ENCODE data around the gene PRAC1. TPM values are rescaled to one million over a fixed set of nuclear protein-coding genes. Genes with fewer than 3 reads are reported as not detected.
"Not testable (repeated sequence)": the region's sequence is repeated elsewhere in the genome, so short reads cannot be mapped to it uniquely, and the experiment has no call there.

Gene PRAC1
- total RNA-seq, 1 donor from 2014 or later = not detected

GRCh38 chr17:48719642-48720265, 2.6 kb downstream of the PRAC1 start:
- no peak for DNase-seq (ENCODE audit: low spot score)
- Mint-ChIP-seq H3K4me1 (ENCODE audit: low read depth) (peaks cover 13% of the 10 kb centered on the region), H3K27ac (no peak overlapping the region), H3K9me3 (no peaks in the 10 kb centered on the region), H3K27me3 (ENCODE audit: low read depth) (peaks cover 82% of the 10 kb centered on the region), H3K4me3 (ENCODE audit: low read depth) (no peak overlapping the region), H3K36me3 (ENCODE audit: low read depth) (no peaks in the 10 kb centered on the region)
- intact Hi-C loops (cut with micrococcal nuclease) = loop anchor here (5.0 kb wide), 3 partner anchors 278 to 1248 kb away; partner anchors contain the start of genes DLX4, IGF2BP1 and NGFR

GRCh38 chr17:48718761-48719641, 3.3 kb downstream of the PRAC1 start:
- no peaks in the 10 kb centered on the region for H3K9me3 Mint-ChIP-seq
- intact Hi-C loops (cut with micrococcal nuclease) = loop anchor here (5.0 kb wide), 1 partner anchor 278 kb away; the partner anchor contains the start of gene IGF2BP1
- DNase-seq (ENCODE audit: low spot score) = no peak
- no peak overlapping the region for H3K4me3 Mint-ChIP-seq (ENCODE audit: low read depth)
- peaks cover 82% of the 10 kb centered on the region for H3K27me3 Mint-ChIP-seq (ENCODE audit: low read depth)
- H3K36me3 Mint-ChIP-seq (ENCODE audit: low read depth) = no peaks in the 10 kb centered on the region
- H3K27ac Mint-ChIP-seq = no peak overlapping the region
- peaks cover 9% of the 10 kb centered on the region for H3K4me1 Mint-ChIP-seq (ENCODE audit: low read depth)

DNA sequence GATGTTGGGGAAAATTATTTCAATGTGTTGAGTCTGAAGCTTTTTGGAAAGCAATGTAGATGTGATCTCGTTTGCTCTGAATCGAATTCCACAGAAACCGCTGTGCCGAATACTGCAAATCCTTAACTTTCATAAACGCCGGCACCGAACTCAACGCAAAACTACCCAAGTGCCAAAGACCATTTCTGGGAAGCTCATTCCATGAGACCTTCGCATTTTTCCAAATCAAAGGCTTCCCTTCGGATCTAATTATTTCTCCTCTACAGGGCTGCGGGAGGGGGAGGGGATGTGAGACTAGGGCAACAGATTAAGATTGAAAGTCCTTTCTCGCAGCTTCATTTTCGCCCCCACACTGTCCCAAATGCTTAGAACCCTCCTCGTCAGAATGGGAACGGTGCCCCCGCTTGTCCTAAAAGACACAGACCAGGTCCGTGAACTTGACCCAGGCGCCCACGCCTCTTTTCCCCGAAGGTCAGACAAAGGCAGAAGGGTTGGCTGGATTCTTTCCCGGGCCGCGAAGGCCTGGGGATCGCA, 4.0 kb downstream of the PRAC1 start:
- intact Hi-C loops (cut with micrococcal nuclease) = loop anchor here (5.0 kb wide), 1 partner anchor 279 kb away; the partner anchor contains the start of gene IGF2BP1
- Mint-ChIP-seq H3K36me3 (ENCODE audit: low read depth) (no peaks in the 10 kb centered on the region), H3K27me3 (ENCODE audit: low read depth) (peaks cover 80% of the 10 kb centered on the region), H3K4me1 (ENCODE audit: low read depth) (peaks cover 5% of the 10 kb centered on the region), H3K27ac (no peak overlapping the region), H3K9me3 (no peaks in the 10 kb centered on the region), H3K4me3 (ENCODE audit: low read depth) (no peak overlapping the region)
- DNase-seq (ENCODE audit: low spot score) = no peak

- Mint-ChIP-seq H3K36me3 (ENCODE audit: low read depth) (no peaks in the 10 kb centered on the region), H3K27ac (no peak overlapping the region), H3K9me3 (no peaks in the 10 kb centered on the region), H3K4me3 (ENCODE audit: low read depth) (no peak overlapping the region), H3K27me3 (ENCODE audit: low read depth) (peaks cover 76% of the 10 kb centered on the region), H3K4me1 (ENCODE audit: low read depth) (peaks cover 5% of the 10 kb centered on the region)
- DNase-seq (ENCODE audit: low spot score) = no peak
- intact Hi-C loops (cut with micrococcal nuclease) = loop anchor here (5.0 kb wide), 1 partner anchor 280 kb away; the partner anchor contains the start of gene IGF2BP1
These were observed 4.7 kb downstream of the PRAC1 start for GRCh38 chr17:48717367-48718226.

- H3K9me3 Mint-ChIP-seq; H3K4me3 Mint-ChIP-seq (ENCODE audit: low read depth); H3K4me1 Mint-ChIP-seq (ENCODE audit: low read depth); DNase-seq (ENCODE audit: low spot score); H3K27ac Mint-ChIP-seq; H3K36me3 Mint-ChIP-seq (ENCODE audit: low read depth): not testable (repeated sequence)
- intact Hi-C loops (cut with micrococcal nuclease) = loop anchor here (5.0 kb wide), 1 partner anchor 281 kb away; the partner anchor contains the start of gene IGF2BP1
- peaks cover 72% of the 10 kb centered on the region for H3K27me3 Mint-ChIP-seq (ENCODE audit: low read depth)
These were observed 5.8 kb downstream of the PRAC1 start for GRCh38 chr17:48716549-48716948.

DNA sequence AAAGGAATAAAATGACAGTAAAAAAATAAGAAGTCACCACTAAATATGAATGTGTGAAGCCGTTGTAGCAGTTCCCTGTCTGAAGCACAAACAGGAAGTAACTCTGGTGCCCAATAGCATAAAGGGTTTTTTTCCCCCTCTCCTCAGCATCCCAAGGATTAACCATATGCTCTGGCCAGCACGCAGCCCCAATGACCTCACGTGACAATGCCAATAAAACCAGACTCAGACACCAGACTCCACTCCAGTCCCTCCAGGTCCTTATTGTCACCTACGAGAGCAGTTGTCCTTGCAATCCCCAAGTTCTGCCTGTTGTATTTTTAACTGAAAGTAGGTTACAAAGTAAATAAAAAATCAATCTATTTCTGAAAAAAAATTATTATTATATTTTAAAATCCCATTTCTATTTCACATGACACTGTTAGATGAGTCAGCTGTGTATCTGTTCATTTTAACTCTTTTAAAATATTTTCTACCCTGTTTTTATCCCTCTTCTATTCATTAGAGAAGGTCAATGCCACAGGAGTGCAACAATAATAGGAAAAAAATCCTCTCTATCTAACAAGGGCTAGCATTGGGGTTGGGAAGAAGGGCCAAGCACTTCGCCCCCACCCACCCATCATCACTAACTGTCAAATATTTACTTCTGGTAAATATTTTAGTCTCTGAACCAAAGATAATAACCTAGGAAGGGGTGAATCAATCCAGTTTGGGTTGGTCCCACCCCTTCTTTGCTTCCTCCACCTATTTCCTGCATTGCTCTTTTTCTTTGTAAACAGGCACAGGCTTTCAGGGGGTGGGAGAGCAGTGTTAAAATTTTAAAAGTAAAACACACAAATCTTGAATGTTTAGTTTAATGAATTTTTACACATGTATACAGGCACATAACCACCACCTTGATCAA, 6.6 kb downstream of the PRAC1 start:
- peaks cover 5% of the 10 kb centered on the region for H3K4me1 Mint-ChIP-seq (ENCODE audit: low read depth)
- DNase-seq (ENCODE audit: low spot score) = no peak
- no peaks in the 10 kb centered on the region for H3K36me3 Mint-ChIP-seq (ENCODE audit: low read depth)
- H3K27ac Mint-ChIP-seq = no peak overlapping the region
- peaks cover 72% of the 10 kb centered on the region for H3K27me3 Mint-ChIP-seq (ENCODE audit: low read depth)
- no peaks in the 10 kb centered on the region for H3K9me3 Mint-ChIP-seq
- no peak overlapping the region for H3K4me3 Mint-ChIP-seq (ENCODE audit: low read depth)
- intact Hi-C loops (cut with micrococcal nuclease) = loop anchor here (5.0 kb wide), 1 partner anchor 282 kb away; the partner anchor contains the start of gene IGF2BP1

GRCh38 chr17:48711128-48711527, 11.2 kb downstream of the PRAC1 start:
- Mint-ChIP-seq H3K4me3 (ENCODE audit: low read depth) (no peak overlapping the region), H3K36me3 (ENCODE audit: low read depth) (no peaks in the 10 kb centered on the region), H3K27me3 (ENCODE audit: low read depth) (peaks cover 57% of the 10 kb centered on the region), H3K27ac (no peak overlapping the region), H3K4me1 (ENCODE audit: low read depth) (no peaks in the 10 kb centered on the region), H3K9me3 (no peaks in the 10 kb centered on the region)
- no peak for DNase-seq (ENCODE audit: low spot score)
- intact Hi-C loops (cut with micrococcal nuclease) = no loop called here

- H3K9me3 Mint-ChIP-seq = no peaks in the 10 kb centered on the region
- no peaks in the 10 kb centered on the region for H3K36me3 Mint-ChIP-seq (ENCODE audit: low read depth)
- intact Hi-C loops (cut with micrococcal nuclease) = no loop called here
- H3K4me3 Mint-ChIP-seq (ENCODE audit: low read depth) = no peak overlapping the region
- H3K27me3 Mint-ChIP-seq (ENCODE audit: low read depth) = peaks cover 64% of the 10 kb centered on the region
- H3K4me1 Mint-ChIP-seq (ENCODE audit: low read depth) = no peaks in the 10 kb centered on the region
- no peak for DNase-seq (ENCODE audit: low spot score)
- H3K27ac Mint-ChIP-seq = no peak overlapping the region
These were observed 17.7 kb downstream of the PRAC1 start for GRCh38 chr17:48704361-48705248.

- peaks cover 54% of the 10 kb centered on the region for H3K27me3 Mint-ChIP-seq (ENCODE audit: low read depth)
- no peaks in the 10 kb centered on the region for H3K9me3 Mint-ChIP-seq
- intact Hi-C loops (cut with micrococcal nuclease) = no loop called here
- DNase-seq (ENCODE audit: low spot score) = no peak
- no peak overlapping the region for H3K27ac Mint-ChIP-seq
- H3K4me3 Mint-ChIP-seq (ENCODE audit: low read depth) = no peak overlapping the region
- no peaks in the 10 kb centered on the region for H3K36me3 Mint-ChIP-seq (ENCODE audit: low read depth)
- H3K4me1 Mint-ChIP-seq (ENCODE audit: low read depth) = no peaks in the 10 kb centered on the region
These were observed 20.3 kb downstream of the PRAC1 start for GRCh38 chr17:48701864-48702532.

GRCh38 chr17:48693178-48693577, 29.1 kb downstream of the PRAC1 start:
- Mint-ChIP-seq H3K27ac (no peak overlapping the region), H3K36me3 (ENCODE audit: low read depth) (no peaks in the 10 kb centered on the region), H3K27me3 (ENCODE audit: low read depth) (peaks cover 39% of the 10 kb centered on the region), H3K4me1 (ENCODE audit: low read depth) (no peaks in the 10 kb centered on the region), H3K9me3 (no peaks in the 10 kb centered on the region), H3K4me3 (ENCODE audit: low read depth) (no peak overlapping the region)
- no peak for DNase-seq (ENCODE audit: low spot score)
- intact Hi-C loops (cut with micrococcal nuclease) = no loop called here

Measured in activated T-helper 2 cell treated with anti-CD3 and anti-CD28 coated beads, Interferon-gamma antibody, Interleukin-2, Interleukin-4, amounts not matched to agents 10 μg/mL and 5 μg/mL and 100 μg/mL, durations not matched to agents 14 hours and 24 hours and 36 hours (primary cell).